ENCODE results near the gene DPH6.

GRCh38 chr15:35514759-35515158, 31.2 kb downstream of the DPH6 start:
- TF ChIP-seq CTCF (IDR thresholded peaks at IDR 0.05; ENCODE audit: low read depth, low read length, missing input control) (no peak), GABPA (IDR thresholded peaks at IDR 0.05 in 1 of 2, conservative IDR thresholded peaks at IDR 0.05 in 1 of 2) (no peak), MAX (IDR thresholded peaks at IDR 0.05) (no peak), RAD21 (IDR thresholded peaks at IDR 0.05) (no peak), ATF3 (IDR thresholded peaks at IDR 0.05) (no peak)
